Measurements from ENCODE around the gene MYOM1.
"Not testable (repeated sequence)": the region's sequence is repeated elsewhere in the genome, so short reads cannot be mapped to it uniquely, and the experiment has no call there.

Gene MYOM1

GRCh38 chr18:3035635-3036034 is 184.1 kb downstream of the MYOM1 start:
- no peak for DNase-seq (ENCODE audit: low spot score)

GRCh38 chr18:3032721-3033120 is 187.0 kb downstream of the MYOM1 start:
- DNase-seq (ENCODE audit: low spot score) = no peak

- no peak for DNase-seq (ENCODE audit: low spot score)
Observed at GRCh38 chr18:3029215-3029952, 190.4 kb downstream of the MYOM1 start.

- DNase-seq (ENCODE audit: low spot score) = not testable (repeated sequence)
Observed at GRCh38 chr18:3028115-3028514, 191.7 kb downstream of the MYOM1 start.

GRCh38 chr18:3027370-3027891 is 192.3 kb downstream of the MYOM1 start:
- DNase-seq (ENCODE audit: low spot score) = no peak

GRCh38 chr18:3025544-3025943 is 194.2 kb downstream of the MYOM1 start:
- DNase-seq (ENCODE audit: low spot score) = no peak

- DNase-seq (ENCODE audit: low spot score) = not testable (repeated sequence)
Observed at GRCh38 chr18:3023603-3024002, 196.2 kb downstream of the MYOM1 start.

All from CD4-positive, alpha-beta T cell treated with Interleukin-15 for 4 hours (primary cell).